22Rv1 (cell line): ENCODE measurements around the gene BACH2.

Source experiments
- CTCF ChIP-seq: fragments of 450-650 bp; IDR thresholded peaks from 2 replicates; pipeline ENCODE4 v1.5.1; 2017; ENCODE audit warnings: mild to moderate bottlenecking
- ZFX ChIP-seq: fragments of 450-650 bp; IDR thresholded peaks from 2 replicates; pipeline ENCODE4 v1.6.1; 2017; ENCODE audit warnings: antibody characterized with exemption, borderline replicate concordance

GRCh38 chr6:89972025-89972381 is 324.6 kb downstream of the BACH2 start:
- TF ChIP-seq CTCF = no peak
- no peak for TF ChIP-seq ZFX
